Chondrocyte (in vitro differentiated cells): ENCODE measurements around the gene F2. TPM values are rescaled to one million over a fixed set of nuclear protein-coding genes. Genes with fewer than 3 reads are reported as not detected.

Source experiments
- DNase-seq: peaks from one replicate; pipeline ENCODE4 v3.0.0; 2021; ENCODE audit warnings: mixed read lengths, low spot score
- H3K27ac Mint-ChIP-seq: one replicate; pipeline ENCODE4 v1.8.0; 2021; ENCODE audit warnings: mild to moderate bottlenecking, moderate library complexity, mixed read lengths; ENCODE audit not compliant: unreplicated experiment
- H3K27me3 Mint-ChIP-seq: 2 replicates; pipeline ENCODE4 v1.8.0; 2021; ENCODE audit warnings: low read depth, mixed read lengths
- H3K36me3 Mint-ChIP-seq: 2 replicates; pipeline ENCODE4 v1.8.0; 2021; ENCODE audit warnings: low read depth, mixed read lengths
- H3K4me1 Mint-ChIP-seq: 2 replicates; pipeline ENCODE4 v1.8.0; 2021; ENCODE audit warnings: low read depth, mild to moderate bottlenecking, mixed read lengths
- H3K4me3 Mint-ChIP-seq: one replicate; pipeline ENCODE4 v1.8.0; 2021; ENCODE audit warnings: mild to moderate bottlenecking, moderate library complexity, mixed read lengths; ENCODE audit not compliant: unreplicated experiment
- H3K9me3 Mint-ChIP-seq: 2 replicates; pipeline ENCODE4 v1.8.0; 2021; ENCODE audit warnings: low read depth, mixed read lengths
- CTCF ChIP-seq: fragments of 200-600 bp; sonication (generic); IDR thresholded peaks from 2 replicates; pipeline ENCODE4 v1.5.0; 2021; ENCODE audit warnings: antibody characterized with exemption, mild to moderate bottlenecking, moderate library complexity
- total RNA-seq: library from RNA; stranded (reverse); gene quantifications from 3 replicates; pipeline ENCODE4 v1.2.1, GENCODE V29; 2021

Gene F2
- total RNA-seq, 1 donor from 2014 or later: 0.25 TPM

GRCh38 chr11:46695345-46696211 is 23.4 kb upstream of the F2 start:
- no peak for TF ChIP-seq CTCF
- Mint-ChIP-seq H3K4me3 (no peak overlapping the region), H3K27me3 (no peaks in the 10 kb centered on the region), H3K36me3 (peaks cover 19% of the 10 kb centered on the region), H3K4me1 (peaks cover 73% of the 10 kb centered on the region), H3K9me3 (no peaks in the 10 kb centered on the region), H3K27ac (peak overlapping the region; percentile 87)
- DNase-seq: no peak

GRCh38 chr11:46696212-46696558 is 22.8 kb upstream of the F2 start:
- peak overlapping the region; percentile 87 for H3K27ac Mint-ChIP-seq
- H3K27me3 Mint-ChIP-seq: no peaks in the 10 kb centered on the region
- no peak for TF ChIP-seq CTCF
- H3K36me3 Mint-ChIP-seq: peaks cover 17% of the 10 kb centered on the region
- peaks cover 76% of the 10 kb centered on the region for H3K4me1 Mint-ChIP-seq
- H3K9me3 Mint-ChIP-seq: no peaks in the 10 kb centered on the region
- DNase-seq: no peak
- H3K4me3 Mint-ChIP-seq: peak overlapping the region; percentile 9

- Mint-ChIP-seq H3K27ac (peak overlapping the region; percentile 79), H3K4me3 (peak overlapping the region; percentile 57), H3K9me3 (no peaks in the 10 kb centered on the region), H3K27me3 (no peaks in the 10 kb centered on the region), H3K4me1 (peaks cover 85% of the 10 kb centered on the region), H3K36me3 (peaks cover 24% of the 10 kb centered on the region)
- no peak for TF ChIP-seq CTCF
- no peak for DNase-seq
Measured at GRCh38 chr11:46697303-46697702, 21.7 kb upstream of the F2 start.

GRCh38 chr11:46697723-46698122 is 21.3 kb upstream of the F2 start:
- H3K27me3 Mint-ChIP-seq: no peaks in the 10 kb centered on the region
- H3K27ac Mint-ChIP-seq: peak overlapping the region; percentile 79
- no peak for DNase-seq
- no peaks in the 10 kb centered on the region for H3K9me3 Mint-ChIP-seq
- peaks cover 28% of the 10 kb centered on the region for H3K36me3 Mint-ChIP-seq
- TF ChIP-seq CTCF: no peak
- H3K4me1 Mint-ChIP-seq: peaks cover 85% of the 10 kb centered on the region
- peak overlapping the region; percentile 57 for H3K4me3 Mint-ChIP-seq

- TF ChIP-seq CTCF: no peak
- no peaks in the 10 kb centered on the region for H3K27me3 Mint-ChIP-seq
Measured at GRCh38 chr11:46698597-46698996, 20.4 kb upstream of the F2 start.

More at GRCh38 chr11:46698597-46698996, 20.4 kb upstream of the F2 start:
- DNase-seq: no peak
- H3K4me3 Mint-ChIP-seq: peak overlapping the region; percentile 99
- peaks cover 30% of the 10 kb centered on the region for H3K36me3 Mint-ChIP-seq
- H3K9me3 Mint-ChIP-seq: no peaks in the 10 kb centered on the region
- H3K27ac Mint-ChIP-seq: peak overlapping the region; percentile 76
- H3K4me1 Mint-ChIP-seq: peaks cover 85% of the 10 kb centered on the region
